ENCODE measurements around the gene SPTBN5.

Gene SPTBN5

DNA sequence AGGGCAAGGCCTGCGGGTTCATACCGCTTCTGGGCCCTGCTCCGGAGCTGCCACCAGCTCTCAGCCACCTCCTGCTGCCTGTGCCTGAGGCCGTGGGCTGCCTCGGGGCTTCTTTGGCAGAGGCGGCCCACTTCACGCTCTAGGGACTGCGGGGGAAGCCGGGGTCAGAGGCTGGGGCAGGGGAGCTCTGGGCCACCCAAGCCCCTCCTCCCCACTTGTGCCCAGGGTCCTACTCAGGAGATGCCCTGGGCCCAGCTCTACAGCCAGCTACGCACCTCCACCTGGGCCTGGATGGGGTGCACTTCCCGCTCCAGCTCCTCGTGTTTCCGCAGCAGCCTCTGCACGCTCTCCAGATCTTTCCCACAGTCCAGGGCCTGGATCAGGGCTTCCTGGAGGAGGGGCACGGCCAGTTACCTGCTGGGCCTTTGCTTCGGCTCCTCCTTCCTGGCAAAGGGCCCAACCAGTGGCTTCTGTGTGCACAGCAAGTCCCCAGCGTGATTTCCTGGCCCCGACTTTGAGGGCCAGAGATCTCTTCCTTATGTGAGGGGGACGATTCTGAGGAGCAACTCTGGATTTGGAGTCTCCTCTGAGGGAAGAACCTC, 31.2 kb downstream of the SPTBN5 start:
- DNase-seq = no peak

DNA sequence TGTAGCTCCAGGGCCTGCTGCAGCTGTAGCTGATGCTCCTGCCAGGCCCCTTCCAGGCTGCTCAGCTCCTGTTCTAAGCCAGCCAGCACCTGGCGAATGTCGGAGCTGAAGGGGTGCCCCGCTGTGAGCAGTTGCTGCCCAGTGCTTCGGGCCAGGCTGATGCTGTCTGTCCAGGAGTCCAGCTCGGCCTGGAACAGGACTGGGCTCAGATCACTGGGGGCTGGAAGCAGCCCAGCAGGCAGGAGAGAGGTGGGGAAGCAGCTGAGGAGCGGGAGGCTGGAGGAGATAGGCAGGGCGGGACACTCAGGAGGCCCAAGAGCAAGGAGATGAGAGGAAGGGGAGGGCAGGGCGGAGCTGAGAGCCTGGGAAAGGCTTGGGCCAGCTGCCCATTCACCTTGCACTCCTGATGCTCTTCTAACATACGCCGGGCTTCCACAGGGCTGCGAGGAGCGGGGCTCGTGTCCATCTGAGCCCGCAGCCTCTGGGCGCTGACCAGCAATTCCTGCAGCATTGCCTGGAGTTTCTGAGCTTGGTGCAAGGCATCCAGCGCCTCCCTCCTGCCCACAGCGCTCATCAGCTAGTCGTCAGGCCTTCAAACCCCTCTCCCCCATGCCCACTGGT, 32.0 kb downstream of the SPTBN5 start:
- DNase-seq = no peak

DNA sequence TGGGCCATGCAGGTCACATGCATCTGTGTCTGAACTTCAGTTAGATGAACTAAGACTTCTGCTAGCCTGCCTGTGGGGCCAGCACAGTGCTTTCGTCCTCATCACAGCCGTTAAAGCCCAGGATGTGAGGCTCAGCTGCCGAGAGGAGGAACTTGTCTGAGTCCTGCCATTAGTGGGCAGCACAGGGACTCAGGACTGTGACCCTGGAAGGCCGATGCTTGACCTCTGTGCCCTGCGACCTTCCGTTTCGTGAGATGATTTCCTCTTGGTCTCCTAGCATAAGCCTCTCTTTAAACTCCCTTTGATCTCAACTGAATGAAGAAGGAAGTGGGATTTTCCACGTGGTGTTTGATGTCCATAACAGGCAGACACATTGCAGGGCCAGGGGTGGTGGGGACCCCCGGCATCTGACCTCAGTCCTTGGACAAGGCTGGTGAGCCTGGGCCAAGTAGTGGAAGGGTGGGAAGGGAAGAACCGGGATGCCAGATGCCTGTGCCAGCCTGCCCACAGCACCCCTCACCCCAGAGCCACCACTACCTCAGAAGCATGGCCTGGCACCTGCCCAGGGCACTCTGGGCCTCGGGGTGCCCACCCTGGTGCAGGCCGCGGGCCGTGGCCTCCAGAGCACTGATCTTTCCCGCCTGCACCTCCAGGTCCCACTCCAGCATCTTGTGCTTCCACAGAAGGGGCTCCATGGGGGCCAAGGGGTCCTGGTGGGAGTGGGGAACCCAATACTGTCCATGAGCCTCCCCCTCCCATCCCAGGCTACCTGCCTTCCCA, 33.6 kb downstream of the SPTBN5 start:
- DNase-seq = no peak

DNA sequence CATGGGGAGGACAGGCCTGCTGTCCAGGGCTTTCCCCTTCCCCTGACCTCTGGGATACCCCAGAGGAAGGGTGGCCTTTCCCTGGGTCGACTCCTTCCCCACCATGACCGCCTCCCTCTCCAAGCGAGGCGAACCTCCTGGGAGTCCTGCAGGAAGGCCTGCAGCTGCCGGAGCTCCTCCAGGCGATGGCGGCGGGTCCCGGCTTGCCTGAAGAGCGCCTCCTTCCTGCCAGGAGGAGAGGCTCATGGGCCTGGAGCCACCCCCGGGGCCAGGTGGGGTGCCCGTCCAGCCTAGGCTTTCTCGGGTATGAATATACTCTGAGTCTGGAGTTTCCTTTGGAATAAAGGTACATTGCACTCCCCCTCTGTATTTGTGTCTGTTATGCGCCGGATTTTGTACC, 35.1 kb downstream of the SPTBN5 start:
- no peak for DNase-seq

DNA sequence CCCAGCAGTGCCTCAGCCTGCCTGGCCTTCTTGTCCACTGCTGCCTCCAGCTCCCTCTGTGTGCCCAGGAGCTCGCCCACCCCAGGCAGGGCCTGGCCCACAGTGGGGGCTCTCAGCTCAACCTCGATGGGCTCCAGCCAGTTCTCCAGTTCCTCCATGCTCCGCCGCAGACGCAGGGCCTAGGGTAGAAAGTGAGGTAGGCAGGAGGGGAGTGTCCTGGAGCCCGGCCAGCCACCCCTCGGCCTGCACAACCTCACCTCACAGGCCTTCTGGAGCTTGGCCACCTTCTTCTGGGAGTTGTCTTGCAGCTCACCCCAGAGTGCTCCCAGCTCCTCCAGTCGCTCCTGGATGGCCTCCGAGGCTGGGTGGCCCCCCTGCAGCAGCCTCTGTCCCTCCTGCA, 36.5 kb downstream of the SPTBN5 start:
- no peak for DNase-seq

DNA sequence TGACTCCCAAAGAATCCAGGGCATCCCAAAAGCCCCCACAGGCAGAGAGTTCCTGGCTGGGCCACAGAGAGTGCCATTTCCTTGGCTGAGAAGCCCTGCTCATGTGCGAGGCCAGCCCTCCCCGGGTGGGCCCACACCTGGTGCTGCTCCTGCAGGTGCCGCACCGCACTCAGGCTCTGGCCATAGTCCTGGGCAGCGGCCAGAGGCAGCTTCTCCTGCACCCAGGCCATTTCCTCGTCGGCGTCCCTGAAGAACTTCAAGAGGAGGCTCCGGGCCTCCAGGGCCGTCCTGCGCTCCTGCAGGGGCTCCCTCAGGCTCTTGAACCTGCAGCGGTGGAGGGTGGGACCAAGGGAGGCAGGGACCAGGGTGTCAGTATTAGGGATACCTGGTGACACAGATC, 37.1 kb downstream of the SPTBN5 start:
- no peak for DNase-seq

DNA sequence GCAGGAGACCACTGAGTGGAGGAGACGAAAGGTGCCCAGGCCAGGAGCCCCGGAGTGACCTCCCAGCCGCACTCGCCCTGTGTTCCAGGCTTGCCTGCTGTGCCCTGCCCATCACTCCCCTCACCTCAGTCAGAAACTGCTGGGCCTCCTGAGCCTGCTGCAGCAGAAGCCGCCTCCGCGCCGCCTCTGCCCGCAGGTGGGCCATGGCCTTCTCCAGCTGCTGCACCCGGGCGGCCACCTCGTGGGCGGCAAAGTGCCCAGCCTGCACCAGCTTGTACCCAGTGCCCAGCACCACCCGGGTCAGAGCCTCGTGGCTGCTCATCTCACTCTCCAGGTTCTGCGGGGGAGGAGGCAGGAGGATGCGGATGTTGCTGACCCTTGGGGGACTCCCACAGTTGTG, 37.6 kb downstream of the SPTBN5 start:
- no peak for DNase-seq

DNA sequence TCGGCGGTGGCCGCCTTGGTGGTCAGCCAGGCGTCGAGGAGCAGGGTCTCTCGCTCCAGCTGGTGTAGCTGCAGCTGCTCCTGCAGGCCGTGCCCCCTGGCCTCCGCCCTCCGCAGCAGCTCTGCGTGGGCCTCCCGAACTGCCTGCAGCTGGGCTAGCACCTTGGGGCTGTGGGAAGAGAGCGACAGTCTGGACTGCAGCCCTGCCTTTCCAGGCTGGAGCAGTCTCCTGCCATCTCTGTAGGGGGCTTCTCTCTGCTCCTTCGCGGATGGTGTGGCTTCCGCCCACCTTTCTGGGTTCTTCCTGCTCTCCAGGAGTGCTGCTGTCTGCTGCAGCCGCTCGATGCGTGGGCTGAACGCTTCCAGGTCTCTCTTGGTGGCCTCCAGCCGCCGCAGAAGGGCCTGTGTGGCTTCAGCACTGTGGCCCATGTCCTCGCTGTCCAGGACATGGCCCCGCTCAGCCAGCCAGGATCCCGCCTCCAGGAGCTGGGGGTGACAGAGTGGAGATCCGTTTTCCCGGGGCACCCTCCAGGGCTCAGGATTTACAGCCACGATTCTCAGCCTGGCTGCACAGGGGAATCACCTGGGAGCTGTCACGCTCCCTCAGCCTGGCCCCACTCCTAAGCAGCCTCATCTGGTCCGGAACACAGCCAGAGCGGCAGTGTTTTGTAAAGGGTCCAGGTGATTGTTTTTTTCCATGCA, 38.4 kb downstream of the SPTBN5 start:
- DNase-seq = peak; percentile 37

DNA sequence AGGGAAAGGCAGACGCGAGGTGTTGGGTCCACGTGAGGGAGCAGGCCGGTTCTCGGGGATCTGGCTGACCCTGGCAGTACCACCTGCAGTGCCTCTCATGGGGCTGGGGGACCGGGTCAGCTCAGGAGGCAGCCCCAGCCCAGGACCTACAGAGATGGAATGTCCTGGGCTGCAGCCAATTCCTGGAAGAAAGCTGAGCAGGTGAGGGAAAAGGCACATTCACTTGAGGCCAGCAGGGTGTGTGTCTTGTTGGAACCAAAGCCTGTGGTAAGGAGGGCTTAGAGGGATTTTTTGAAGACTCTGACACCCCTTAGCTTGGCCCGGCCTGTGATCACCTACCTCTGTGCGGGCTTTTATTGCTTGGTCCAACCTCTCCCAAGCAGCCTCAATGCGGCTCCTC, 39.4 kb downstream of the SPTBN5 start:
- DNase-seq = no peak

DNA sequence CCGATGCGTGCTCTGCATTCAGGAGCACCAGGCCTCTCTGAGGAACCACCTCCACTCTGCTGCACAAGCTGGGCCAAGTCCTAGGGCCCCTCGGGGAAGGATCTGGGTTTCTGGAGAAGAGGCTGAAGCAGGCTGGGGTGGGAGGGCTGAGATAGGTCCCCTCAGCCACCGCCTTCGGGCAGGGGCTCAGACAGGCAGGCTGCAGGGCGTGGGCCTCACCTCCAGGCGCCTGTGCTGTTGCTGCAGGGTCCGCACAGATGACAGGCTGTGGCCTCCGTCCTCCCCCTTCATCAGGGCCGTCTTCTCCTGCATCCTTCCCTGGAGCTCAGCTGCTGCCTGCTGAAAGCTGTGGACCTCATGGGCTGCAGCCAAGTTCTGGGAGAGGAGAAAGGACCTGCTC, 40.0 kb downstream of the SPTBN5 start:
- DNase-seq = no peak

DNA sequence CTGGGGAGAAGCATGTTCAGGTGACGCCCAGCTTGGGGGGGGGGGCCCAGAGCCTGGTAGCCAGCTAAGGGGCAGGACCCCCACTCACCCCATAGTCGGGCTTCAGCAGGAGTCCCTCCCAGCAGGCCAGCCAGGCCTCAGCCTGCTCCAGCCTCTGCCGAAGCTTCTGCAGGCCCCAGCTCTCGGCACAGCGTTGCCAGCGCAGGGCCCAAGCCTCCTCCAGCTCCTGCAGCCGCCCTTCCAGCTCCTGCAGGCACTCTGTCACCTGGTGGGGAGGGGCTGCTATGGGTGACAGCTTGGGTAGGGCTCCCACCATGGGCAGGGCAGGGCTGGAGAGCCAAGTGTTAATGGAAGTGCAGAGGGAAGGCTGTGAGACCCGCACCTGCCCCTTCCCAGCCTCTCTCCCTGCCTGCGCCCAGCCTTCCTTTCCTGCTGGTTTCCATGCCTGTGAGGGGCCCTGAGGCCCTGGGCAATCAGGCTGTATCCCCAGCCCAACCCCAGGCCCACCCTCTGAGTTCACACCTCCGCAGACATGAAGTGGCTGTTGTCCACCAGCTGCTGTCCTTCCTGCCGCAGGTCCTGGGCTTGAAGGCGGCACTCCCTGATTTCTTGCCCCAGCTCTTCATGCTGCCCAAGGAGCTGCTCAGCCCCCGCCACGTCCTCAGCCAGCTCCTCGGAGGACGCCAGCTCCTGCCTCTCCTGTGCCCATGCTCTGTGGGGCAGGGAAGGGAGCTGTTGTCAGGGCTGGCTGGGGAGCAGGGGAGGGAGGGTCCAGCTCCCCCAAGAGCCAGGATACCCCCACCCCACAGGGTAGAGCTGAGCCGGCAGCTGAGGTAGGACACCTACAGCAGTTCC, 40.9 kb downstream of the SPTBN5 start:
- DNase-seq = no peak

DNA sequence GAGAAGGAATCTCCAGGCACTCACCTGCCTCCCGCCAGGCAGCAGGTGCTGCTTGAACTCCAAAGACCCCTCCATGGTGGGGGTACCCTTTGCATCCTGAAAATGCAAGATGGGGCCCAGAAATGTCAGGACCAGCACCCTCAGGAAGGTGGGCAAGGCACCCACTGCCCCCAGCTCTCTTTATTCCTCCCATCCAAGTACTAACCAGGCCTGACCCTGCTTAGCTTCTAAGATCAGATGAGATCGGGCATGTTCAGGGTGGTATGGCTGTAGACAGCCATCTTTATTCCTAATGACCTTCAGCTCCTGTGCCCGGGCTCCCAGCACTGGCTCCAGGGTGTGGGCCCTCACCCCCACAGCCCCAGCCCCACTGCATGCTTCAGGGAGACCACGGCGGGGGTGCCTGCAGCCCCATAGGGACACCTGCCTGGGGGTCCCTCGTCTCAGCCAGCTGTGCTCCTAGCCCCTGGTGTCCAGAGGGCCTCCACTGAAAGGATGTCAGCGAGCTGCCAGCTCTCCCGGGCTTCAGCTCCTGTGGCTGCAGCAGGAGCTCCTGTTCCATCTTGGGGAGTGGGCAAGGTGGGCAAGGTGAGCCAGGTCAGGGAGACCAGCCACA, 42.0 kb downstream of the SPTBN5 start:
- no peak for DNase-seq

DNA sequence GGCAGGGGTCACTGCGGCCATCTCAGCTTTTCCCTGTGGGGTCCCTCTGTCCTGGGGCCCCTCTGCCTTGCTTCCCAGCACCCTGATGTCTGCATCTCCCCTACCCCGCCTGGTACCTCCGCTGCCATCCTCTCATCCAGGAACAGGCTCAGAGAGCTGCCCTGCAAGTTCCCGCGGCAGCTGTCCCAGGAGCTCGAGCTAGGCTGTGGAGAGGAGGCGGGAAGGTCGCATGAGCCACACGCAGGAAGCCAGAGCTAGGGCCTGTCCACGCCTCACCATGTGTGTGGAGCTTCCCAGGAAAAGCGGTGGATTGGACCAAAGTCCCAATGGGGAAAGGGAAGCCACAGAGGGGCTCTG, 42.7 kb downstream of the SPTBN5 start:
- no peak for DNase-seq

DNA sequence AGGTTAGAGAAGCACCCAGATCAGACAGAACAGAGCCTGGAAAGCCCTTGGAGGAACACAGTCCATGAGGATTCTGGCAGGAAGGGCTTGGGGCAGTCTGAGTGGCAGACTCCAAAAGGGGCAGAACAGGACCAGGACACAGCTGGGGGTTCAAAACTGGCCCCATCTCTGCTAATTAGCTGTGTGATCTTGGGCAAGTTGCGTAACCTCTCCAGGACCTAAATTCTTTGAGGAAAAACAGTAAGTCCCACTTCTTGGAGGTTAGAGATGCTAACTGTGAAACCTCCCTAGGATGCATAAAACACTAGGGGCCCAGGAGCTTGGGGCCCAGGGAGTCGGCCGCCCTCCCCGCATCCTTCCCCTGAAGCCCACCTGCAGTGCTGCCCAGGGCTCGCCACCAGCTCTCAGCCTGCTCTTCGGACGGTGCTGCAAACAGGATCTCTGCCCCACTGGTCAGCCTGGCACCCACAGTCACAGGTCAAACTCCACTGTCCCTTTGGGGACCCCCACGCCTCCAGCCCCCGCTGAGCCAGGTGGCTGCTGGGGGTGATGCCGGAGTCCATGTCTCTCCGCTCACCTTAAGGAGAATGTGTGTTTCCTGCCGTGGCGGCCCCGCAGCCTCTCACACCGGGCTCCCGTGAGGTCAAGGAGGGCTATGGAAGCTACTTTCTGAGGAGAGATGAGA, 43.2 kb downstream of the SPTBN5 start:
- no peak for DNase-seq

DNA sequence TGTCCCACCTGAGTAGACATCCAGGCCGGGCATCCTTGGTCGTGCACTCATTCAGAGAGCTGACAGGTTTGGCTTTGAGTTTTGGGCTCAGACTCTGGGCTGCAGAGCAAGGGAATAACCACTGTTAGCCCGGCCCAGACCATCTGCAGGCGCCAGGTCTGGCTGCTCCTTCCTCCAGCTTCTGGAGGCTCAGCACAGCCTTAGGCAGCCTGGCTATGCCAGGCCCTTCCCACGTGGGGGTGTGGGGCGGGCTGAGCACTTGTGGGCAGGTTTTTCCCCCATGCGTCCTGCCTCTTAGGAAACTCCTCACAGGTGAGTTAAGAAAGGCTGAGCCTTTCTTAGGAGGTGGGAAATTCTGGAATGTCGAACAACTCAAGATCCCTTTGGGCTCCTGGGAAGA, 44.0 kb downstream of the SPTBN5 start:
- DNase-seq = no peak

DNA sequence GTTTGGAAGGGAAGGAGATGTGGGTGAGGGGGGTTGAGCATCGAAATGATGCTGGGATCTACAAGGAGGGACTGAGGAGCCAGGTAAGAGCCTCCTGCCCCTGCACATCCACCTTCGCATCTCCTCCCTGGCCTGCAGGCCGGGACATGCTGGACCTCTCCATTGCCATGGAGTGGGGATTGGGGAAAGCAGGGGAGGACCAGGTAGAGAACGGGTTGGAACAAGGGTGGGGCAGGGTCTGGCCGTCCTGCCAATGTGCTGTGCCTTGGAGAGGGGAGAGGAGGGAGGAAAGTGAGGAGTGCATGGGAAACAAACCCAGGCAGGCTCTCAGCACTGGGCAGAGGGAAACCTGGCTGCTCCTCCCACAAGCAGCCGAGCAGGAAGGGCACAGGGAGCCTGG, 44.6 kb downstream of the SPTBN5 start:
- DNase-seq = no peak

DNA sequence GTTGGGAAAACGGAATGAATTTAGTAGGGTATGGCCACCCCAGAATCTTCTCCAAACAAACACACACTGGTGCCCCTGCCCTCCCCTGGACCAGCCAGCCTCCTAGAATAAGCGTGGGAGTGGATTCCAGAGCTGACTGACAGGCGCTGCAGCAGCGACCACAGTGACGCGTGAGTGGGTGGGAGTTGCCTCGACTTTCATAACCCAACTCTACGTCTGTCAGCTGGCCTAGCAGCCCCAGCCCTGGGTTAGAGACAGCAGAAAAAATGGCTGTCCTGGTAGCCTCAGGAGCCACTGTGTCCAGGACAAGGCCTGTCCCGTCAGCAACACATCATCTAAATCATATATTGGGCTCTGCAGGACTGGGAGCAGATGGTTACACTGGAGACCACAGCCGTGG, 45.2 kb downstream of the SPTBN5 start:
- DNase-seq = no peak

DNA sequence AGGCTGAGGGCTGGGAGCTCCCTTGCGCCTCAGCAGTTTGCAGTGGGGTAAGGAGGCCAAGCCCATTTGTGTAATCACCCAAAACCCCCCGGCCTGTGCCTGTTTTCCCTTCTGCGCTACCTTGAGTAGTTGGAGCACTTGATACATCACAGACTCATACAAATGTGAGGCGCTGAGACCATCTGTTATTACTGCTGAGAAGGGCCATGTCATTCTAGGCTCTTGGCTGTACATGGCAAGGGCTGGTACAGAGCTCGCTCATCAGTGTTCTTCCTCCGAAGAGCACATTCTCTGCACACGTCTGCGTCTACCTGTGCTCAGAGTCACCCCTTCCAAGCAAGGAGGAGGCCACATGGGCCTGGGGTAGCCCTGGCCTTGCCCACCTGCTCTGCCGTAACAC, 45.9 kb downstream of the SPTBN5 start:
- DNase-seq = no peak

DNA sequence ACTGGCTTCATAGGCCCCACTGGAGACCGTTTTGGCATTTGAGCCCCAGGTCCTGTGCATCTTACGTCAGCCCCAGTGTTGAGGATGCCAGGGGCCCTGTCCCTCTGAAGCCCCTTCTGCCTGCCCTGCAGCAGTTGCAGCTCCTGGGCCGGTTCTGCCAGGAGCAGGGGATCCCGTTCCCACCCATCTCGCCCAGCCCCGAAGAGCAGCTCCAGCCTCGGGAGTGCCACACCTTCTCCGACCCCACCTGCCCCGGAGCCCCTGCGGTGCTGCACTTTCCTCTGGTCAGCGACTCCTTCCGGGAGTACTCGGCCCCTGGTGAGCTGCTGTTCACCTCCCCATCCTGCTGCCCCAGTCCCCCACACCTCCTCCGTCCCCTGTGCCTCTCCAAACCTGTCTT, 46.6 kb downstream of the SPTBN5 start:
- no peak for DNase-seq

DNA sequence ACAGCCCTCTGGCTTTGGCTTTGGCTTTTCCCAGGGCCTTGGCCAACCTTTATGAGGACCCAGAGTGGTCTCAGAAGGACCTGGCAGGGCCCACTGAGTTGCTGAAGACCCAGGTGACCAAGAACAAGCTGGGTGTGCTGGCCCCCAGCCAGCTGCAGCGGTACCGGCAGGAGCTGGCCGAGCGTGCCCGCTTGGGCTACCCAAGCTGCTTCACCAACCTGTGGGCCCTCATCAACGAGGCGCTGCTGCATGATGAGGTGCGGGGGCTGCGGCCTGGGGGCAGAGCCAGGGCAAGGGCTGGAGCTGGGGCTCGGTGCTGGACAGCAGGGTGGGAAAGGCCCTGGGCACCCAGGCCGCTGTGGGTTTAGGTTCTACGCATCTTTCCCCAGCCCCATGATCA, 49.0 kb downstream of the SPTBN5 start:
- DNase-seq = no peak

DNA sequence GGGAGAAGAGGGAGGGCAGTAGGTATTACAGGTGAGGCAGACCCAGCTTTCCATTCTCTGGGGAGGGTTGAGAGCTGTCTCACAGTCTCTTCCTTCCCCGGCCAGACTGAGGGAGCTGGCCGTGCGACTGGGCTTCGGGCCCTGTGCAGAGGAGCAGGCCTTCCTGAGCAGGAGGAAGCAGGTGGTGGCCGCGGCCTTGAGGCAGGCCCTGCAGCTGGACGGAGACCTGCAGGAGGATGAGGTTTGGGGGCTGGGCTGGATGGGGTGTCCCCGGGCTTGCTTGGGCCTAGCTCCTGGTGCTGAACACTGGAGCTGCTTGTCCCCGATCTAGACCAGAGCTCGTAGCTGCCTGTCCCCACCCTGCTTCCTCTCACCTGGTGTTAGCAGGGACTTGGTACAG, 50.3 kb downstream of the SPTBN5 start:
- DNase-seq = no peak

DNA sequence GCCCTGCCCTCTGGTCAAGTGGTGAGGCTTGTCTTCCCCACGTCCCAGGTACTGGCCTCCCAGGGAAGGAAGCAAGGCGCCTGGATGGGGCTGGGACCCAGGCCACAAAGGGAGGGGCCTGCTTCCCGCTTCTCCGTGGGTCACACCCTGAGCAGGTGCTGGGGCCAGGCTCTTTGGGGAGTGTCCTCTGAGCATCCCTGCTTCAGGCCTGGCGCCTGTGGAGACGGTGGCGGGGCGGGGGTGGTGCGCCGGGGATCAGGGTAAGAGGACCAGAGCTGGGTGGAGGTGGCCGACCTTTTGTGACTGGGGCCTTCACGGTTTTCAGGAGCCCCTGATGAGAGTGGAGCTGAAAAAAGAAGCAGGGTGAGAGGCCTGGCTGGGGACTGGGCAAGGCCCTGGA, 51.6 kb downstream of the SPTBN5 start:
- no peak for DNase-seq
